Activated CD4-positive, CD25-positive, alpha-beta regulatory T cell treated with anti-CD3 and anti-CD28 coated beads, Interleukin-2, amount 50 U/mL, for 16 hours (primary cell): ENCODE results near the gene NOS1AP.
"Not testable (repeated sequence)": the region's sequence is repeated elsewhere in the genome, so short reads cannot be mapped to it uniquely, and the experiment has no call there.

Experiments used
- DNase-seq: peaks from one replicate; pipeline ENCODE4 v3.0.0-alpha.2; 2020; ENCODE audit warnings: low read depth, low spot score

The NOS1AP gene

GRCh38 chr1:162397943-162398560 lies 328.6 kb downstream of the NOS1AP start:
- DNase-seq: no peak

- DNase-seq: no peak
These were observed 329.6 kb downstream of the NOS1AP start for GRCh38 chr1:162398999-162399580.

GRCh38 chr1:162400790-162401355 lies 331.4 kb downstream of the NOS1AP start:
- no peak for DNase-seq

- no peak for DNase-seq
These were observed 335.2 kb downstream of the NOS1AP start for GRCh38 chr1:162404550-162405160.

- DNase-seq: no peak
These were observed 336.3 kb downstream of the NOS1AP start for GRCh38 chr1:162405800-162406199.

- no peak for DNase-seq
These were observed 337.3 kb downstream of the NOS1AP start for GRCh38 chr1:162406811-162407210.

GRCh38 chr1:162407539-162407938 lies 338.0 kb downstream of the NOS1AP start:
- no peak for DNase-seq

GRCh38 chr1:162412002-162412401 lies 342.5 kb downstream of the NOS1AP start, which contains the start of gene SH2D1B:
Gene SH2D1B, minus strand, starts transcription at chr1:162412136. Its CDS starts 120 bp downstream, at chr1:162412016.
- no peak for DNase-seq

- no peak for DNase-seq
These were observed 346.7 kb downstream of the NOS1AP start for GRCh38 chr1:162416215-162416614.

GRCh38 chr1:162416909-162417308 lies 347.4 kb downstream of the NOS1AP start:
- no peak for DNase-seq

- no peak for DNase-seq
These were observed 348.2 kb downstream of the NOS1AP start for GRCh38 chr1:162417650-162418049.

GRCh38 chr1:162418584-162418983 lies 349.1 kb downstream of the NOS1AP start:
- not testable (repeated sequence) for DNase-seq

- not testable (repeated sequence) for DNase-seq
These were observed 350.0 kb downstream of the NOS1AP start for GRCh38 chr1:162419450-162419931.
